ENCODE measurements around the gene CACNA1C.

- TF ChIP-seq POLR2AphosphoS5 (IDR thresholded peaks at IDR 0.05; ENCODE audit: low read depth, low read length) (no peak), POLR2A (IDR thresholded peaks at IDR 0.05; ENCODE audit: low read depth, low read length) (no peak)
Measured at GRCh38 chr12:2435511-2435910, 382.7 kb downstream of the CACNA1C start.

All from GM12891 (cell line).